ENCODE data around the gene KLHL13.
"Not testable (repeated sequence)": the region's sequence is repeated elsewhere in the genome, so short reads cannot be mapped to it uniquely, and the experiment has no call there.

Gene KLHL13

DNA sequence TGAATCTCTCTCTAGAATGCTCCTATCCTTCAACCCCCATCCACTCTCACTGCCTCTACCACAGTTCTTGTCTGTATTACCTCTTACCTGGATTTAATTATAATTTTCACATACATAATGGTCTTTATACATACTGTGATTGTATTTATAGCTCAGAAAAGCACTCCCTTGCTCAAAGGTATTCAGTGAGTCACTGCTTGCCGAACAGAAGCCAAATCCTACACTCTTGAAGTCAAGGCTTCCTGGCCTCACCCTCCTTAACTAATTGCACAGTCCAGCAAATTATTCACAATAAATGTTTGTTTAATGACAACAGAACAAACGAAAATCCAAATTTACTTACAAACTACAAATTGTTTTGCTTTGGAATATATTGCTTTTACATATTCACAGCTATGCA is 159.5 kb downstream of the KLHL13 start:
- Mint-ChIP-seq H3K4me1 (ENCODE audit: low read depth) (no peaks in the 10 kb centered on the region), H3K9me3 (no peaks in the 10 kb centered on the region), H3K4me3 (no peak overlapping the region), H3K36me3 (ENCODE audit: low read depth) (no peaks in the 10 kb centered on the region), H3K27ac (no peak overlapping the region), H3K27me3 (ENCODE audit: low read depth) (no peaks in the 10 kb centered on the region)
- DNase-seq (ENCODE audit: low spot score), result no peak

GRCh38 chrX:117939296-117939695 is 177.3 kb downstream of the KLHL13 start:
- not testable (repeated sequence) for H3K27me3 Mint-ChIP-seq (ENCODE audit: low read depth); H3K9me3 Mint-ChIP-seq

GRCh38 chrX:117936118-117936517 is 180.5 kb downstream of the KLHL13 start:
- no peak for DNase-seq (ENCODE audit: low spot score)
- H3K27me3 Mint-ChIP-seq (ENCODE audit: low read depth), result no peaks in the 10 kb centered on the region
- H3K4me1 Mint-ChIP-seq (ENCODE audit: low read depth), result no peaks in the 10 kb centered on the region
- no peak overlapping the region for H3K4me3 Mint-ChIP-seq
- no peaks in the 10 kb centered on the region for H3K9me3 Mint-ChIP-seq
- no peak overlapping the region for H3K27ac Mint-ChIP-seq
- no peaks in the 10 kb centered on the region for H3K36me3 Mint-ChIP-seq (ENCODE audit: low read depth)

More at GRCh38 chrX:117939296-117939695, 177.3 kb downstream of the KLHL13 start:
- not testable (repeated sequence) for H3K36me3 Mint-ChIP-seq (ENCODE audit: low read depth); DNase-seq (ENCODE audit: low spot score); H3K4me3 Mint-ChIP-seq; H3K27ac Mint-ChIP-seq; H3K4me1 Mint-ChIP-seq (ENCODE audit: low read depth)

DNA sequence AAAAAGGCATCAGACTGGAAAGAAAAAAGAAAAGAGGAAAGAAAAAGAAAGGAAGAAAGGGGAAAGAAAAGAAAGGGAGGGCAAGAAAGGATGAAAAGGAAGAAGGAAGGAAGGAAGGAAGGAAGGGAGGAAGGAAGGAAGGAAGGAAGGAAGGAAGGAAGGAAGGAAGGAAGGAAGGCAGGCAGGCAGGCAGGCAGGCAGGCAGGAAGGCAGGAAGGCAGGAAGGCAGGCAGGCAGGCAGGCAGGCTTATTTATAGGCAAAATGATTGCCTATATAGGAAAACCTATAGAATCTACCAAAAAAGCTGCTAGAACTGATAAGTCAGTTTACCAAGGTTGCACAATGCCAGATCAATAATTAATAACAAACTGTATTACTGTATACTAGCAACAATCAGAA is 186.5 kb downstream of the KLHL13 start:
- not testable (repeated sequence) for H3K27me3 Mint-ChIP-seq (ENCODE audit: low read depth); H3K36me3 Mint-ChIP-seq (ENCODE audit: low read depth); DNase-seq (ENCODE audit: low spot score); H3K4me1 Mint-ChIP-seq (ENCODE audit: low read depth); H3K9me3 Mint-ChIP-seq; H3K4me3 Mint-ChIP-seq; H3K27ac Mint-ChIP-seq

GRCh38 chrX:117919755-117920154 is 196.9 kb downstream of the KLHL13 start:
- Mint-ChIP-seq H3K9me3 (no peaks in the 10 kb centered on the region), H3K36me3 (ENCODE audit: low read depth) (no peaks in the 10 kb centered on the region), H3K4me3 (no peak overlapping the region), H3K27me3 (ENCODE audit: low read depth) (no peaks in the 10 kb centered on the region), H3K4me1 (ENCODE audit: low read depth) (no peaks in the 10 kb centered on the region), H3K27ac (no peak overlapping the region)
- DNase-seq (ENCODE audit: low spot score), result no peak

GRCh38 chrX:117910216-117910615 is 206.4 kb downstream of the KLHL13 start:
- Mint-ChIP-seq H3K27me3 (ENCODE audit: low read depth) (no peaks in the 10 kb centered on the region), H3K27ac (no peak overlapping the region), H3K4me3 (no peak overlapping the region), H3K9me3 (no peaks in the 10 kb centered on the region), H3K4me1 (ENCODE audit: low read depth) (no peaks in the 10 kb centered on the region), H3K36me3 (ENCODE audit: low read depth) (no peaks in the 10 kb centered on the region)
- no peak for DNase-seq (ENCODE audit: low spot score)

DNA sequence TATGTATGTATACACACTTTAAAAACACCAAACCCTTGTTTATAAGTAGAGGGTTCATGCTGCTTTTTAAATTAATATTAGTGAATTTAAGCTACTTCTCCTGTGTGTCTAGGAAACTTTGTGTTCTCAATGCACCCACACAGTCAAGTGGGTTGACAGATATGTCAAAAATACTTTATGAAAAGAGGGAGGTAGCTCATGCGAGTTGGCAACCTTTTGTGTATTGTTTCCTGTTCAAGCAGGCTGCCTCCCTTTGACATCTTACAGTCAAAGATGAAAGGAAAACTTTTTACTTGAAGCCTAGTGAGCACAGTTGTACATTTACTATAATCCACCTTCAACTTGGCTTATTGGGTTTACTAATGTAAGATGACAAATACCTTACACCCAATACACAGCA is 218.4 kb downstream of the KLHL13 start:
- Mint-ChIP-seq H3K36me3 (ENCODE audit: low read depth) (no peaks in the 10 kb centered on the region), H3K27ac (no peak overlapping the region), H3K4me3 (no peak overlapping the region), H3K4me1 (ENCODE audit: low read depth) (no peaks in the 10 kb centered on the region), H3K9me3 (no peaks in the 10 kb centered on the region), H3K27me3 (ENCODE audit: low read depth) (no peaks in the 10 kb centered on the region)
- DNase-seq (ENCODE audit: low spot score), result no peak

GRCh38 chrX:117895418-117895817 is 221.2 kb downstream of the KLHL13 start:
- no peaks in the 10 kb centered on the region for H3K4me1 Mint-ChIP-seq (ENCODE audit: low read depth)
- no peak overlapping the region for H3K27ac Mint-ChIP-seq
- H3K36me3 Mint-ChIP-seq (ENCODE audit: low read depth), result no peaks in the 10 kb centered on the region
- H3K27me3 Mint-ChIP-seq (ENCODE audit: low read depth), result no peaks in the 10 kb centered on the region
- H3K9me3 Mint-ChIP-seq, result no peaks in the 10 kb centered on the region
- H3K4me3 Mint-ChIP-seq, result no peak overlapping the region
- DNase-seq (ENCODE audit: low spot score), result no peak

DNA sequence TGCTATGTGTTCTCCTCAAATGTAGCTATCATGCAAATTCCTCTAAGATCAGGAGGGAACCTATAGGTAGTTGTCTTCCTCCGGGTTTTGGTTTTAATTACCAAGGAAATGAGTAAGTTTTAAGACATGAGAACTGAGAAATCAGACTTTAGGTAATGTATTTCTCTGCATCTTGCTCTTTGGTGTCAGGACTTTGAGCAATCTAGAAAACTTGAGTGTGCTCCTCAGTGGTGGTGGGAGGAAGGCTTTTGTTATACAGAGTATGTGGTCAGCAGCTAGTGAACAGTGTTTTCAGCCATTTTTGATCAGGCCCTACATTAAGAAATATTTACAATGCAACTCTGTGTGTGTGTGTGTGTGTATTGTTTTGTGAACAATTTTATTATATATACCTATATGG is 224.1 kb downstream of the KLHL13 start:
- Mint-ChIP-seq H3K27me3 (ENCODE audit: low read depth) (no peaks in the 10 kb centered on the region), H3K9me3 (no peaks in the 10 kb centered on the region), H3K4me1 (ENCODE audit: low read depth) (no peaks in the 10 kb centered on the region), H3K4me3 (no peak overlapping the region), H3K27ac (no peak overlapping the region), H3K36me3 (ENCODE audit: low read depth) (no peaks in the 10 kb centered on the region)
- no peak for DNase-seq (ENCODE audit: low spot score)

DNA sequence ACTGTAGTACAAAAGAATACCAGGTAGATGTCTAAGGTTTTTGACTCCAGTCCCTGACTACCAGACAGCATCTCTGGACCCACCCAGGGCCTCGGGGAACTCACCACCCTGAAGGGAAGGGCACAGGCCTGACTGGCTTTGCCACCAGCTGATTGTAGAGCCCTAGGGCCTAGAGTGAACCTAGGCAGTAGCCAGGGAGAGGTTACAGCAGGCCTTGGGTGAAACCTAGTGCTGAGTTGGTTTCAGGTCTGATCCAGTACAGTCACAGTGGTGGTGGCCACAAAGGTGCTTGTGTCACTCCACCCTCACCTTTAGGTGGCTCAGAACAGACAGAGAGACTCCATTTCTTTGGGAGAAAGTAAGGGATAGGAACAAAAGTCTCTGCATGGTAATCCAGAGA is 244.8 kb downstream of the KLHL13 start:
- no peaks in the 10 kb centered on the region for H3K27me3 Mint-ChIP-seq (ENCODE audit: low read depth)
- no peaks in the 10 kb centered on the region for H3K4me1 Mint-ChIP-seq (ENCODE audit: low read depth)
- H3K4me3 Mint-ChIP-seq, result no peak overlapping the region
- peaks cover 10% of the 10 kb centered on the region for H3K9me3 Mint-ChIP-seq
- no peak for DNase-seq (ENCODE audit: low spot score)
- no peaks in the 10 kb centered on the region for H3K36me3 Mint-ChIP-seq (ENCODE audit: low read depth)
- no peak overlapping the region for H3K27ac Mint-ChIP-seq

DNA sequence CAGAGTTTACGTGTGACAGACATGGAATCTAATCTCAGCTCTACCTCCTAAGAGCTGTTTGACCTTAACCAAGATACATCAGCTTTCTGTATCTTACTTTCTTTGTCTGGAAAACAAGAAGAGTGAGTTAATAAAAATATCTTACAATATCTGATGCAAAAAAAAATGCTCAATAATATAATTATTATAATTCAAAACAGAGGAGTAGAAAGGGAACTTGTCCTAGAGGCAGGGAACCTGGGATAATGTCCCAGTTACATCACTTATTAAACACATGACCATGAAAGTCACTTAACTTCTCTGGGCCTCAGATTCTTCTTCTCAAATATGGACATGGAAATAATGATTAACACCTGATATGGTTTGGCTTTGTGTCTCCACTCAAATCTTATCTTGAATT is 256.1 kb downstream of the KLHL13 start:
- no peak overlapping the region for H3K27ac Mint-ChIP-seq
- H3K4me3 Mint-ChIP-seq, result no peak overlapping the region
- no peak for DNase-seq (ENCODE audit: low spot score)
- H3K9me3 Mint-ChIP-seq, result no peaks in the 10 kb centered on the region
- H3K4me1 Mint-ChIP-seq (ENCODE audit: low read depth), result no peaks in the 10 kb centered on the region
- H3K36me3 Mint-ChIP-seq (ENCODE audit: low read depth), result no peaks in the 10 kb centered on the region
- H3K27me3 Mint-ChIP-seq (ENCODE audit: low read depth), result no peaks in the 10 kb centered on the region

GRCh38 chrX:117854806-117855205 is 261.8 kb downstream of the KLHL13 start:
- Mint-ChIP-seq H3K9me3 (no peaks in the 10 kb centered on the region), H3K36me3 (ENCODE audit: low read depth) (no peaks in the 10 kb centered on the region), H3K27me3 (ENCODE audit: low read depth) (no peaks in the 10 kb centered on the region), H3K27ac (no peak overlapping the region), H3K4me1 (ENCODE audit: low read depth) (no peaks in the 10 kb centered on the region), H3K4me3 (no peak overlapping the region)
- DNase-seq (ENCODE audit: low spot score), result no peak

GRCh38 chrX:117851025-117851424 is 265.6 kb downstream of the KLHL13 start:
- no peak for DNase-seq (ENCODE audit: low spot score)
- Mint-ChIP-seq H3K36me3 (ENCODE audit: low read depth) (no peaks in the 10 kb centered on the region), H3K4me1 (ENCODE audit: low read depth) (no peaks in the 10 kb centered on the region), H3K9me3 (no peaks in the 10 kb centered on the region), H3K27me3 (ENCODE audit: low read depth) (no peaks in the 10 kb centered on the region), H3K27ac (no peak overlapping the region), H3K4me3 (no peak overlapping the region)
